GM12891 (cell line): ENCODE measurements around the gene CARD16.
"Not testable (repeated sequence)": the region's sequence is repeated elsewhere in the genome, so short reads cannot be mapped to it uniquely, and the experiment has no call there.

Experiments used
- POLR2A ChIP-seq: IDR thresholded peaks from 2 replicates; pipeline ENCODE4 v1.6.1; 2011; ENCODE audit warnings: low read depth, low read length, control low read depth
- POLR2AphosphoS5 ChIP-seq: IDR thresholded peaks from 2 replicates; pipeline ENCODE4 v1.6.1; 2011; ENCODE audit warnings: low read depth, low read length, control low read depth
- POU2F2 ChIP-seq: IDR thresholded peaks from 2 replicates; pipeline ENCODE4 v1.6.1; 2011; ENCODE audit warnings: low read depth, mild to moderate bottlenecking, control low read depth, low read length, moderate library complexity
- TAF1 ChIP-seq: IDR thresholded peaks from 2 replicates; pipeline ENCODE4 v1.6.1; 2011; ENCODE audit warnings: low read depth, low read length, control low read depth

DNA sequence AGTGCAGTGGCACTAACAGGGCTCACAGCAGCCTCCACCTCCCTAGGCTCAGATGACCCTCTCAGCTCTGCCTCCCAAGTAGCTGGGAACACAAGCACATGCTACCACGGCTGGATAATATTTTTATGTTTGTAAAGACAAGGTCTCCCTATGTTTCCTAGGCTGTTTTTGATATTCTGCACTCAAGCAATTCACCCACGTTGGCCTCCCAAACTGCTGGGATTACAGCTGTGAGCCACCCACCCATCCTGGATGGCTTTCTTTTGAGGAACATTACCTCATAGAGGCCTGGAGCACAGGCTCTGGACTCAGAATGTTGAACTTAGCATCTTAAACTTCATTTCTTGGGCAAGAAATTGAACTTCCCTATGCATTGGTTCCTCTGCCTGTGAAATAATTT, 26.9 kb upstream of the CARD16 start:
- not testable (repeated sequence) for TF ChIP-seq POU2F2, POLR2A, POLR2AphosphoS5, TAF1
